ENCODE measurements around the gene DNAI2.

DNA sequence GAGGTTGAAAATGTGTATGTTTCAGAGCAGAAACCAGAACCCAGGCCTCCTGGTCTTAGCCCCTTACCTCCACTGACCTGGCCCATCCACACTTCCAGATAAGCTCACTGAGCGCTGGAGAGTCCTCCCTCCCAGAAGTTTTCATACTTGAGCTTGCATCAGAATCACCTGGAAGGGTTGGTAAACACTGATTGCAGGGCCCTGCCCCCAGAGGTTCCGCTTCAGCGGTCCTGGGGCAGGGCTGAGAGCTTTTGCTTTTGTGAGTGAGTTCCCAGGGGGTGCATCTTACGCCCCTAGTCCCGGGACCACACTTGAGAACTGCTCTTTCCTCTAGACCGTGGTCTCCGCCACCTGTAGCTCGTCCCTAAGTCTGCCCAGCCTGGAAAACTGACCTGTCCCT, 40.1 kb upstream of the DNAI2 start:
- TF ChIP-seq, protein P1, sequence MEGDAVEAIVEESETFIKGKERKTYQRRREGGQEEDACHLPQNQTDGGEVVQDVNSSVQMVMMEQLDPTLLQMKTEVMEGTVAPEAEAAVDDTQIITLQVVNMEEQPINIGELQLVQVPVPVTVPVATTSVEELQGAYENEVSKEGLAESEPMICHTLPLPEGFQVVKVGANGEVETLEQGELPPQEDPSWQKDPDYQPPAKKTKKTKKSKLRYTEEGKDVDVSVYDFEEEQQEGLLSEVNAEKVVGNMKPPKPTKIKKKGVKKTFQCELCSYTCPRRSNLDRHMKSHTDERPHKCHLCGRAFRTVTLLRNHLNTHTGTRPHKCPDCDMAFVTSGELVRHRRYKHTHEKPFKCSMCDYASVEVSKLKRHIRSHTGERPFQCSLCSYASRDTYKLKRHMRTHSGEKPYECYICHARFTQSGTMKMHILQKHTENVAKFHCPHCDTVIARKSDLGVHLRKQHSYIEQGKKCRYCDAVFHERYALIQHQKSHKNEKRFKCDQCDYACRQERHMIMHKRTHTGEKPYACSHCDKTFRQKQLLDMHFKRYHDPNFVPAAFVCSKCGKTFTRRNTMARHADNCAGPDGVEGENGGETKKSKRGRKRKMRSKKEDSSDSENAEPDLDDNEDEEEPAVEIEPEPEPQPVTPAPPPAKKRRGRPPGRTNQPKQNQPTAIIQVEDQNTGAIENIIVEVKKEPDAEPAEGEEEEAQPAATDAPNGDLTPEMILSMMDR (IDR thresholded peaks at IDR 0.05; ENCODE audit: borderline replicate concordance, extremely low read depth, low read length, poor library complexity, severe bottlenecking) = no peak
- TF ChIP-seq EZH2 (IDR thresholded peaks at IDR 0.05; ENCODE audit: borderline replicate concordance, low read depth, low read length, severe bottlenecking) = no peak

Data from DND-41 (cell line).